Effector CD8-positive, alpha-beta T cell (primary cell): ENCODE measurements around the gene ZNF813.
"Not testable (repeated sequence)": the region's sequence is repeated elsewhere in the genome, so short reads cannot be mapped to it uniquely, and the experiment has no call there.

Experiments used
- DNase-seq: peaks from one replicate; lab custom pipeline; 2025; lab: John Stamatoyannopoulos, UW
- total RNA-seq, 4 experiments: gene quantifications; one replicate each; lab custom pipeline; 2026; lab: John Stamatoyannopoulos, UW

ZNF813 gene
- total RNA-seq: 20.4 to 34.3 (median 27.6) reads per million in 4 experiments

DNA sequence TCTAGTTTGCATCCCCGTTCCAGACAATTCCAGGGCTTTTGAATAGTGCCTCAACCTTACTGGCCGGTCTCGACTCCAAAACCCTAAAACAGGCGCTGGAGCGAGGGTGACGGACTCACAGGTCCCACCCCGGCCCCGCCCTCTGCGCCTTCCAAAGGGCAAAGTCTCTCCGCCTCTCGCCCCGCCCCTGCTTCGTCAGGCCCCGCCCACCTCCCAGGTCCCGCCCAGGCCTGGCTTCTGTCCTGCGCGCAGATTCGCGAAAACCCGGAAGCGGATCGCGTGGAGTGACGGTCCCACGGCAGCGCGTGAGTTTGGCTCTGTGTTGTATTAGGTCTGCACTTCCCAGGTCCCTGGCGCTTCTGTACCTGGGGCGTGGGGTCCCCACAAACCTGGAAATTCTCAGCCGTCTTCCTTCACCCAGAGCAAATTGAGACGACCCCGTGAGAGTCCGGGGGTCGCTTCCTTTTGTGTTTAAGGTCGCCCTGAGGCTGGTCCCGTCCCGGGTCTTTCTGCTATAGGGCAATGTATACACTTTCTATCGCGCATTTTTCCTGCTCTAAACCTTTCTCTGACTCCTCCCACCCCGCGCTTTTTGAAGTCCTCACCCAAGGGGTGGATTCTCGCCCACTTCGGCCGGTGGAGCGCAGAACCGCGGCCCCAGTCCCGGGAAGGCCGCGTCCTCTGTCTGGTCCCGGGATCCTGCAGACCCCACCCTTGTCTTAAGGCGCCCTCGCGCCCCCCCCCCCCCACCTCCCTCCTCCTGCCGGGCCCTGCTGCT, at the start of gene ZNF813:
ZNF813 (plus strand) TSS at position 249 of the 778 bp plus-strand sequence. CDS start 16,090 bp downstream, outside the sequence.
- DNase-seq: peak; percentile 96

DNA sequence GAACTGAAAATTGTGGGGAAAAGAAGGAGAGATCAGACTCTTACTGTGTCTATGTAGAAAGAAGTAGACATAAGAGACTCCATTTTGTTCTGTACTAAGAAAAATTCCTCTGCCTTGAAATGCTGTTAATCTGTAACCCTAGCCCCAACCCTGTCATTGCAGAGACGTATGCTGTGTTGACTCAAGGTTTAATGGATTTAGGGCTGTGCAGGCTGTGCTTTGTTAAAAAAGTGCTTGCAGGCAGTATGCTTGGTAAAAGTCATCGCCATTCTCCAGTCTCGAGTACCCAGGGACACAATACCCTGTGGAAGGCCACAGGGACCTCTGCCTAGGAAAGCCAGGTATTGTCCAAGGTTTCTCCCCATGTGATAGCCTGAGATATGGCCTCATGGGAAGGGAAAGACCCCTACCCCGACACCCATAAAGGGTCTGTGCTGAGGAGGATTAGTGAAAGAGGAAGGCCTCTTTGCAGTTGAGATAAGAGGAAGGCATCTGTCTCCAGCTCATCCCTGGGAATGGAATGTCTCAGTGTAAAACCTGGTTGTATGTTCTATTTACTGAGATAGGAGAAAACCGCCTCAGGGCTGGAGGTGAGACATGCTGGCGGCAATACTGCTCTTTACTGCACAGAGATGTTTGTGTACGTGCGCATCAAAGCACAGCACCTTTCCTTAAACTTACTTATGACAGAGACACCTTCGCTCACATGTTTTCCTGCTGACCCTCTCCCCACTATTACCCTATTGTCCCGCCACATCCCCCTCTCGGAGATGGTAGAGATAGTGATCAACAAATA, 46.8 kb upstream of the ZNF813 start:
- not testable (repeated sequence) for DNase-seq

DNA sequence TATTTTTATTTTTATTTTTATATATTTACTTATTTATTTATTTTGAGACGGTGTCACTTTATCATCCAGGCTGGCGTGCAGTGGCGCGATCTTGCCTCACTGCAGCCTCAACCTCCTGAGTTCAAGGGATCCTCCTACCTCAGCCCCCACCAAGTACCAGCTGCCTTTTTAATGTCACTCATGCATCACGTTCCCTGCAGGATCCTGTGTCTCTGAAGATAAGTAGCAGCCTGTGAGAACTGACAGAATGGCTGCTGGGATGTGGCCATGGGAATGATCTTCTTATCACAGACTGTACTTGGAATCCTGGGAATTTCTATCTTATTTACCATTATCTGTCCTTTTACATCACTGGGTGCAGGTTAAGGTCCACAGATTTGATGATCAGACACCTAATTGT, 45.0 kb upstream of the ZNF813 start:
- no peak for DNase-seq

DNA sequence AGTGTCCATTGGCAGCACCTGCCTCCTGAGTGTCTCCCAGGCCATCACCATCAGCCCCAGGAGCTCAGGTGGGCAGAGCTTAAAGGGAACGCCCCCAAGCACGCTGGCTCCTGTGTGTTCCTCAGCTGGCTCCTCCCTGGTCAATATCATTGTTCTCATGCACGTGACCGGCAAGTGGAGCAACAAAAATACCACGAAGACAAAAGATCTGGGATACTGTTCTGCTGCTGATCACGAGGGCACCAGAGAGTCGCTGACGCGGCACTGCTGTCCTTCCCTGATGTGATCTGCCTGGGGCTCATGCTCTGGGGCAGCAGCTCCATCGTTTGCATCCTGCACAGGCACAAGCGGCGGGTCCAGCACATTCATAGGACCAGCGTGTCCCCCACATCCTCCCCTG, 44.5 kb upstream of the ZNF813 start:
- not testable (repeated sequence) for DNase-seq

DNA sequence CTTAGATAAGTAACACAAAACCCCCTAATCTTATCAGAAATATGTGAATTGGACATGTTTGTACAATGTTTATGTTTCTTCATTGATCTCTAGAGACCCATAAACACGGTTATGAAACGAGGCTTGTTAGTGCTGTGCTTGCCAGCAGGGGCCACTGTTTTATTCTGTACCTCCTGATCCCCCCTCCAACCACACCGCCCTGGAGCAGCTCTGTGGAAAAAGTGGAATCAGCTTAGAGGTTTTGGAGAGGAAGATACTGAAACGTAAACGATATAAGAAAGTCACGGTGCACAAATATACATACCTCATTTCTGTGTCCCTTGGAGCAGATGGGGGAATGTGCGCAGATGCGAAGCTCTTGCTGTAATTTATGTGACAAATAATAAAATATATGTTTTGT, 43.9 kb upstream of the ZNF813 start:
- not testable (repeated sequence) for DNase-seq

DNA sequence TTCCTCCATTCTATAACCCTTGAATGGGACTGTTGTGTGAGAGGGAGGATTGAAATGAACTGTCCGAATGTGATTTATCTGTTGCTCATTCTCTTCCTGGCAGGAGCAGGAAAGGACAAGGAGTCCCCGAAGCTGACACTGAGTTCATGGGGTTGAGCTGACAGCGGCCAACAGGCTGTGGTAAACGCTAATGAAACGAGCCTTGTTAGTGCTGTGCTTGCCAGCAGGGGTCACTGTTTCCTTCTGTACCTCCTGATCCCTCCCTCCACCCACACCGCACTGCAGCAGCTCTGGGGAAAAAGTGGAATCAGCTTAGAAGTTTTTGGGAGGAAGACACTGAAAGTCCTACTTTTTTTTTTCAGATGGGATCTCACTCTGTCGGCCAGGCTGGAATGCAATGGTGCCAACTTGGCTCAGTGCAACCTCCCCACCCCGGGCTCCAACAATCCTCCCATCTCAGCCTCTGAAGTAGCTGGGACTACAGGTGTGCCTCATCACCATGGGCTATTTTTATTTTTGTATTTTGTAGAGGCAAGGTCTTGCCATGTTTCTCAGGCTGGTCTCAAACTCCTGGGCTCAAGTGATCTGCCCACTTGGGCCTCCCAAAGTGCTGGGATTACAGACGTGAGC, 42.5 kb upstream of the ZNF813 start:
- peak; percentile 49 for DNase-seq

DNA sequence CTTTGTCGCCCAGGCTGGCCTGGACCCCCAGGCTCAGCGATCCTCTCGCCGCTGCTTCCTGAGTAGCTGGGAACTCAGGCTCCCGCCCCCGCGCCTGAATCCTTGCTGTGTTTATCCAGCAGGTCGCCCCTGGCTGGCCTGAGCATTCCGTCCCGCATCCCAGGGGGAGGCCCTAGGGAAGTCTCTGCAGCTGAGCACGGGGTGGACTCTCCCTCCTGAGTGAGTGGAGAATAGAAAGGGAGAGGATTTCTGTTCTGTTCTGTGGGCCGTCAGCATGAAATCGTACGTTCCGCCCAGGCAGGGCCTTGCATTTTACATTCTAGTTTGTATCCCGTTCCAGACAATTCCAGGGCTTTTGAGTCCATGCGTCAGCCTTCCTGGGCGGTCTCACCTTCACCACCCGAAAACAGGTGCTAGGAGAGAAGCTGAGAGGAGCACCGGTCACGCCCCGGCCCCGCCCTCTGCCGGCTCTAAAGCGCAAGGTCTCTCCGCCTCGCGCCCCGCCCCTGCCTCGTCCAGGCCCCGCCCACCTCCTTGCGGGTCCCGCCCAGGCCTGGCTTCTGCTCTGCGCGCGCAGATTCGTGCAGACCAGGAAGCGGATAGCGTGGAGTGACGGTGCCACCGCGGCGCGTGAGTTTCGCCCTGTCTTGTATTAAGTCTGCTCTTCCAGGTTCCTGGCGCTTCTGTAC, 36.0 kb upstream of the ZNF813 start, which contains the start of gene ZNF761:
ZNF761 (plus strand) TSS at position 586 of the 689 bp plus-strand sequence. CDS start 15,285 bp downstream, outside the sequence.
- peak; percentile 98 for DNase-seq

DNA sequence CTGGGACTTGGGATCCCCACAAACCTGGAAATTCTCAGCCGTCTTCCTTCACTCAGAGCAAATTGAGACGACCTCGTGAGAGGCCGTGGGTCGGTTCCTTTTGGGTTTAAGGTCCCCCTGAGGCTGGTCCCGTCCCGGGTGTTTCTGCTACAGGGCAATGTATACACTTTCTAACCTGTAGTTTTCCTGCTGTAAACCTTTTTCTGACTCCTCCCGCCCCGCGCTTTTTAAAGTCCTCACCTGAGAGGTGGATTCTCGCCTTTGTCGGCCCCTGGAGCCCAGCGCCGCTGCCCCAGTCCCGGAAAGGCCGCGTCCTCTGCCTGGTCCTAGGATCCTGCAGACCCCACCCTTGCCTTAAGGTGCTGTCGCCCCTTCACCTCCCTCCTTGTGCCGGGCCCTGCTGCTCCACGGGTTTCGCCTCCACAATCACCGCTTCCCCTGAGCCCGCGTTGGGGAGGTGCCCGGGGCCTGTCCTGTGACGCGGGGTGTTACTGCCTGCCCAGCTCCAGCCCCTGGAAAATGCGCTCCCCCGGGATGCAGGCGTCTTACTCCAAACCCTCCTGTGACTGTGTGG, 35.4 kb upstream of the ZNF813 start:
- no peak for DNase-seq

DNA sequence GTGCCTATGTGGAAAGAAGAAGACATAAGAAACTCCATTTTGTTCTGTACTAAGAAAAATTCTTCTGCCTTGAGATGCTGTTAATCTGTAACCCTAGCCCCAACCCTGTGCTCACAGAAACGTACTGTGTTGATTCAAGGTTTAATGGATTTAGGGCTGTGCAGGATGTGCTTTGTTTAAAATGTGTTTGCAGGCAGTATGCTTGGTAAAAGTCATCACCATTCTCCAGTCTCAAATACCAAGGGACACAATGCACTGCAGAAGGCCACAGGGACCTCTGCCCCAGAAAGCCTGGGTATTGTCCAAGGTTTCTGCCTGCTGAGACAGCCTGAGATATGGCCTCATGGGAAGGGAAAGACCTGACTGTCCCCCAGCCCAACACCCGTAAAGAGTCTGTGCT, 23.7 kb upstream of the ZNF813 start:
- DNase-seq: not testable (repeated sequence)

DNA sequence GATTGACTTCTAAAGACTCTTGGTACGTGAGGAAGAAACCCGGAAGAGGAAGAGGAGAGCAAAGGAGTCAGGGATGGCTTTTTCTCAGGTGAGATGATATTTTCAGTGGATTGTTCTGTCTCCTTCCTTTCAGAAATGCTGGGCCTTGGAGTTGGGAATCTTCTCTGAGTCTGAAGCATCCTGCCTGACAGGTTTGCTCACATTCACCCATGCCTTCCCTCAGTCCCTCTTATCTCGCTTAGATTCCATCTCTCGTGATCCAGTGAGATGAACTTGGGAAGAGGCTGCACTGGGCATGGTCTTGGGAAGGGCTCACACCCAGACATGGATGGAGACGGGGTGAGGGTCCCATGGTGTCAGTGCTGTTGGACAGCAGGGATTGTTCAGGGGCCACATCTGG, 20.3 kb upstream of the ZNF813 start:
- not testable (repeated sequence) for DNase-seq

DNA sequence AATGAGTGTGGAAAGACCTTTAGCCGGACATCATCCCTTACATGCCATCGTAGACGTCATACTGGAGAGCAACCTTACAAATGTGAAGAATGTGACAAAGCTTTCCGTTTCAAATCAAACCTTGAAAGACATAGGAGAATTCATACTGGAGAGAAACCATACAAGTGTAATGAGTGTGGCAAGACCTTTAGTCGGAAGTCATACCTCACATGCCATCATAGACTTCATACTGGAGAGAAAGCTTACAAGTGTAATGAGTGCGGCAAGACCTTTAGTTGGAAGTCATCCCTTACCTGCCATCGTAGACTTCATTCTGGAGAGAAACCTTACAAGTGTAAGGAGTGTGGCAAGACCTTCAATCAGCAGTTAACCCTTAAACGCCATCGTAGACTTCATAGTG, 11.7 kb upstream of the ZNF813 start:
- no peak for DNase-seq

DNA sequence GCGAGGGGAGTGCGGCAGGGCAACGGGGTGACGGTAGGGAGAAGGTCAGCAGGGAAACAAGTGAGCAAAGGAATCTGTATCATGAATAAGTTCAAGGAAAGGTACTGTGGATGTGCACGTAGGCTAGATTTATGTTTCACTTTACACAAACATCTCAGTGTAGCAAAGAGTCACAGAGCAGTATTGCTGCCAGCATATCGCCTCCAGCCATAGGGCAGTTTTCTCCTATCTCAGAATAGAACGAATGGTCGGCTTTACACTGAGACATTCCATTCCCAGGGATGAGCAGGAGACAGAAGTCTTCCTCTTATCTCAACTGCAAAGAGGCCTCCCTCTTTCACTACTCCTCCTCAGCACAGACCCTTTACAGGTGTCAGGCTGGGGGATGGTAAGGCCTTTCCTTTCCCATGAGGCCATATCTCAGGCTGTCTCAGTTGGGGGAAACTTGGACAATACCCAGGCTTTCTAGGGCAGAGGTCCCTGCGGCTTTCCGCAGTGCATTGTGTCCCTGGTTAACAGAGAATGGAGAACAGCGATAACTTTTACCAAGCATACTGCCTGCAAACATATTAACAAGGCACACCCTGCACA, 7.3 kb upstream of the ZNF813 start:
- not testable (repeated sequence) for DNase-seq

DNA sequence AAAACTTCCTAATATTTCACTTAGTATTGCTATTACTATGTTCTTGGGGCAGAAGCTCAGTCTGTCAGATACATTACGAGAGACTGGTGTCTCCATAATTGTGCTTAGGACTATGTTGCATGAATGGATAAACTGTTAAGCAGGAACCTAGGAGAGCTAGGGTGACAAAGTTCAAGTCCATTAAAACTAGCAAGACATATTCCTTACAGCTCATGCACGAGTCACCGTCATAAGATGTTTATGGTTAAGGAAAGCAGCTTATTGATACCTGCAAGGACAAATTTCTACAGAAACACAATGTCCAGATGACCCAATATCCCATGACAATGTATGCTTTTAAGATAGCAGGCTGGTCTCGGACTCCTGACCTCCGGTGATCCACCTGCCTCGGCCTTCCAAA, 5.7 kb upstream of the ZNF813 start:
- DNase-seq: no peak

DNA sequence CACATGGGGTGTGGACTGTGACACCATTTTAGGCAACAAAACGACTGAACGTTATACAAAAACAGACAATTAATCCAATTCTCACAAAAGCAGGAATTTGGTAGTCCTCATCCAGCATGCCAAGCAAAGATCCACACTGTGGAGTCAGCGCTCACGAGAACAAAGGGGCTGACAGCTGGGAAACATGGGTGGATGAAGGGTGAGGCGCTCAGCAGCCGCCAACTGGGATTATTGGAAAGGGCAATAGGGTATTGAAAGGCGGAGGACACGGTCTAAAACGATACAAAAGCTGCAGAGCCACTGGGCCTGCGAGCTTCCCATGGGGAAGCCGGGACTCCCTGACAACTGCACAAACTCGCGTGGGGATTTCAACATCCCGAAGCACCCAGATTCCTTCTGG, 4.7 kb upstream of the ZNF813 start:
- no peak for DNase-seq

DNA sequence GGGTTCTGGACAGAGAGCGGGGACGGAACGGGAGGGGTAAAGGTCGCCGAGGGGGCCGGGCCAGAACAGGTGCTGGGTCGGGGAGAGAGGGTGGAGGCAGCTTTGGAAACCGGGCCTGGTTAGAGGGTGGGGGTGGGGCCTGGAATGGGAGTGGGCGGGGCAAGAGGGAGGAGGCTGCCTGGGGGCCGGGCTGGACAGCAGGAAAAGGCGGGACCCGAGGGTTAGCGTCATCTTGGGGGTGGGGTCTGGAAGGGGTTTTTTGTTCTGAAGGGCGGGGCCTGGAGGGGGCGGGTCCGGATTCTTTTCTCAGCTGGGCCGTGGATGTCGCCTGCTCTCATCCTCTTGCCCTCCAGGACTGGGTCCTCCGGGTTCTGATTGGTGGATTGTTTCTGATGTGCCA, 4.3 kb upstream of the ZNF813 start:
- DNase-seq: no peak

DNA sequence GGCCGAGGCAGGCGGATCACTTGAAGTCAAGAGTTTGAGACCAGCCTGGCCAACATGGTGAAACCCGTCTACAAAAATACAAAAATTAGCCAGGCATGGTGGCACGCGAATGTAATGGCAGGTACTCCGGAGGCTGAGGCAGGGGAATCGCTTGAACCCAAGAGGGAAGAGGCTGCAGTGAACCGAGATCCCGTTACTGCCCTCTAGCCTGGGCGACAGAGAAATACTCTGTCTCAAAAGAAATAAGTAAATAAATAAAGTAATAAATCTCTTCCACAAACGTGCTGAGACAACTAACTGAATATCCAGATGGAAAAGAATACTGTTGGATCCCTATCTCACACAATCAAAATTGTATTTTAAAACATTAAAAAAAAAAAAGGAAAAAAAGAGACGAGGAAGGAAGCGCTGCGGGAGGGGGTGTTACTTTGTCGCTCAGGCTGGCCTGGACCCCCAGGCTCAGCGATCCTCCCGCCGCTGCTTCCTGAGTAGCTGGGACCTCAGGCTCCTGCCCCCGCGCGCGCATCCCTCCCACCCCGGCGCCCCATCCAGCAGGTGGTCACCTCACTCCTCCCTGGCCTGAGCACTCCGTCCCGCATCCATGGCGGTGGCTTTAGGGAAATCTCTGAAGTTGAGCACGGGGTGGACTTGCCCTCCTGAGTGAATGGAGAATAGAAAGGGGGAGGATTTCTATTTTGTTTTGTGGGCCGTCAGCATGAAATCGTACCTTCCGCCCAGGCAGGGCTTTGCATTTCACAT, 628 bp upstream of the ZNF813 start:
- peak; percentile 7 for DNase-seq

DNA sequence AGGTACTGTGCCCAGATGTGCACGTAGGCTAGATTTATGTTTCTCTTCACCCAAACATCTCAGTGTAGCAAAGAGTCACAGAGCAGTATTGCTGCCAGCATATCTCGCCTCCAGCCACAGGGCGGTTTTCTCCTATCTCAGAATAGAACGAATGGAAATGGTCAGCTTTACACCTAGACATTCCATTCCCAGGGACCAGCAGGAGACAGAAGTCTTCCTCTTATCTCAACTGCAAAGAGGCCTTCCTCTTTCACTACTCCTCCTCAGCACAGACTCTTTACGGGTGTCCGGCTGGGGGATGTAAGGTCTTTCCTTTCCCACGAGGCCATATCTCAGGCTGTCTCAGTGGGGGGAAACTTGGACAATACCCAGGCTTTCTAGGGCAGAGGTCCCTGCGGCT, 1.1 kb downstream of the ZNF813 start:
- not testable (repeated sequence) for DNase-seq

DNA sequence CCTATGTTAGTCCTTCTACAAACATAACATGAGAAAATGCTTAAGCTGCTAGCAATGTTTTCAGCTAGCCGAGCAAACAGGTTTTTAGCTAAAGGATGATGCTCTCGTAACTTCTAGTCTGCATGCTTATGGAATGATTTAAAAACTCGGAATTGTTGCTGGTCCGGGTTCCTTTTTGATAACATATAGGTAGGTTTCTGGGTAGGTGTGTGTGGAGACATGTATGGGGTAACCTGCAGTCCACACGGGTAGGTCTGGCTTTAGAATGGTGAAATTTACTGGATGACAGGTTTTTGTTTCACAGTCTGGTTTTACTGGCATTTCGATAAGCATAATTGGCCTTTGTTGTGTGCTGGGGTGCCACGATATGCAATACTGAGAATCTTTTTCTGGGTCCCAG, 4.4 kb downstream of the ZNF813 start:
- no peak for DNase-seq

DNA sequence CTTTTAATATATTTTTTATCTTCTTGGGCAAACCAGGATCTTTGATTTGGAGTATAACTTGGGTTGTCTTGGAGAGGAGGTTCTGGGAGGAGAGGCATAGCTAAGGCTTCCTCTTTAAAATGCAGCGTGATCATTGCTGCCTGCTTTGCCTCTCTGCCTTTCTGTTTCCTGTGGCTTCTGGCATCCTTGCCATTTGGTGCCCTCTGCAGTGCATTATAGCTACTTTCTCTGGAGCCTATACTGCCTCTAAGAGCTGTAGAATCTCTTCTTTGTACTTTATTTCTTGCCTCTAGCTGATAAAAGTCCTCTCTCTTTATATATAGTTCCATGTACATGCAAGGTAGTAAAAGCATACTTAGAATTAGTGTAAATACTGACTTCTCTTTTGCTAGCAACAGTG, 7.3 kb downstream of the ZNF813 start:
- DNase-seq: not testable (repeated sequence)

DNA sequence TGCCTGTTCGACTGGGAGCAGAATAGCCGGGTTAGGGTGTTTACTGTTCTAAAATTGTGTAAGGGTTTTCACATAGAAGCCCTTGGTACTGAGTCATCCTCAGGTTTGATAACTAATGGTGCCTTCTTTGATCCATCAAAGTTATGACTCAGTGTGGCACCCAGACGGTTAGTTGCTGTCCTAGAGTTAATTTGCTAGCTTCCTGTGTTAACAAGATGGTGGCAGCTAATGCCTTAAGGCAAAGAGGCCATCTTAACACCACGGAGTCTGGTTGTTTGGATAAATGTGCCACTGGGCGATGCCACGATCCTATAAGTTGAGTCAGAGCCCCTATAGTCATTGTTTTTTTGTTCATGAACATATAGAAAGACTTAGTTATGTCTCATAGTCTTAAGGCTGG, 7.9 kb downstream of the ZNF813 start:
- not testable (repeated sequence) for DNase-seq
